GM18498 (cell line): ENCODE measurements around the gene GPR137B.
"Not testable (repeated sequence)": the region's sequence is repeated elsewhere in the genome, so short reads cannot be mapped to it uniquely, and the experiment has no call there.

ENCODE experiments used
- ATAC-seq: cut with Tn5 transposase; IDR thresholded peaks from one replicate; pipeline ENCODE4 v1.9.1; 2021; ENCODE audit warnings: mild to moderate bottlenecking, moderate library complexity; ENCODE audit not compliant: unreplicated experiment

GPR137B gene

GRCh38 chr1:236159704-236160539, 17.6 kb downstream of the GPR137B start:
- ATAC-seq = peak; percentile 43

GRCh38 chr1:236160540-236161127, 18.3 kb downstream of the GPR137B start:
- ATAC-seq = no peak

GRCh38 chr1:236161230-236161629, 18.9 kb downstream of the GPR137B start:
- no peak for ATAC-seq

DNA sequence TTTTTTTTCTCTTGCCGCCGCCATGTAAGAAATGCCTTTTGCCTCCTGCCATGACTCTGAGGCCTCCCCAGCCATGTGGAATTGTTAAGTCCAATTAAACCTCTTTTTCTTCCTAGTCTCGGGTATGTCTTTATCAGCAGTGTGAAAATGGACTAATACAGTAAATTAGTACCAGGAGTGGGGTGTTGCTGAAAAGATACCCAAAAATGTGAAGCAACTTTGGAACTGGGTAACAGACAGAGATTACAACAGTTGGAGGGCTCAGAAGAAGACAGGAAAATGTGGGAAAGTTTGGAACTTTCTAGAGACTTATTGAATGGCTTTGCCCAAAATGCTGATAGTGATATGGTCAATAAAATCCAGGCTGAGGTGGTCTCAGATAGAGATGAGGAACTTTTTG, 19.4 kb downstream of the GPR137B start:
- not testable (repeated sequence) for ATAC-seq

DNA sequence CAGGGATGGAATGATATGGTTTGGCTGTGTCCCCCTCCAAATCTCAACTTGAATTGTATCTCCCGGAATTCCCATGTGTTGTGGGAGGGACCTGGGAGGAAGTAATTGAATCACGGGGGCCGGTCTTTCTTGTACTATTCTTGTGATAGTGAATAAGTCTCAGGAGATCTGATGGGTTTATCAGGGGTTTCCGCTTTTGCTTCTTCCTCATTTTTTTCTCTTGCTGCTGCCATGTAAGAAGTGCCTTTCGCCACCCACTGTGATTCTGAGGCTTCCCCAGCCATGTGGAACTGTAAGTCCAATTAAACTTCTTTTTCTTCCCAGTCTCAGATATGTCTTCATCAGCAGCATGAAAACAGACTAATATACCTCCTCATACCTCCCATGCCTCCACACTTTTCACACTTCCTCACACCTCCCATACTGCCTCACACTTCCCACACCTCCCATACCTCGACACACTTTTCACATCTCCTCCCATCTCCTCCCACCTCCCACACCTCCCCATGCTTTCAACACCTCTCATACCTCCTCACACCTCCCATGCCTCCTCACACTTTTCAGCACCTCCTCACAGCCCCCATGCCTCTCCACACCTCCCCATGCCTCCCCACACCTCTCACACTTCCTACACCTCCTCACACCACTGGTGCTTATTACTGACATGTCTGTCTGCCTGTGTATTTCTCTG, 21.3 kb downstream of the GPR137B start:
- no peak for ATAC-seq

DNA sequence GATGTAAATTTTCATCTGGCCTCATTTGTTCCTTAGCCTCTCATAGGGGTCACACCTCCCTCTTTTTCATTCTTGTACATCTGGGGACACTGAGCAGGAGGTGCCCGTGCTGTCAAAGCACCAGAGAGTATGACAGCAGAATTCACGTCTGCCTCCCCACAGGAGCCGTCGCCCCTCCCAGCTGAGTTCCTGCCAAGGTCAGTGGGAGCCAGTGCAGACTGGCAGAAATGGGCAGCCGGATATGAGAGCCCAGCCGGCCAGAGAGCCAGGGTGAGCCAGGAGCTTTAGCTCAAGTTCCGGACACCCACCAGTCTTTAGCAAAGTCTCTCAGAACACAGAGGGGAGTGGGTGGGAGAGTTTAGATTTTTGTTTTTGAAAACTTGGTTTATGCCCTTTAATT, 21.9 kb downstream of the GPR137B start:
- no peak for ATAC-seq

DNA sequence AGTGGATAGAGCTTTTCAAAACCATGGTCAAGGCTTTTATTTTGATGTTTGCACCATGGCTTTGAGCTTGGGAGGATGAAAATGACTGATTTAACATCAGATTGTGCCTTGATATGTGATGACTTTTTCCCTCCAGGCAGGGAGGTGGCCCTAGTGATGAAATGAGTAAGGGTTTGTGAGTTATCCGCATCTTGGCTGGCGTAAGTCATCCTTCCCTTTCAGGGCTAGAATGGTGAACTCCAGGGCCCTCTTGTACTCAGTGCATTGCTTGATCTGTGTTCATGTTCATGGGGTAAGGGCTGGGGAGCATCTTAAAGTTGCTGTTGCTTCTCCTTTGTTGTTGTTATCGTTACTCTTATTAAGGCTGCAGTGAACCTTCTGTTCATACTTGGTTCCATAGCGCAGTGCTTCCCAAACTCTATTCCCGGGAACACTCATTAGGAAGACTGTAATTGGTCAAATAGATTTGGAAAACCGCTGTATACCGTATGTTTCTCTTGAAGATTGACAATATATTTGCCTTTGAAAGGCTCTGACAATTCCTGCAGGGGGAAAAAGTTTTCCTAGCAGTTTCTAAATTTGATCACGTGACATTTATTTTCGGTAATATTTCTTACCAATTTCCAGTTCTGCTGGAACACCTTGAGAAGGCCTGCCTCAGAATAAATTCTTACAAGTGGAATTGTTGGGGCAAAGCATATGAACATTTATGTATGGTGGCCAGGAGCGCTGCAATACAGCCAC, 23.1 kb downstream of the GPR137B start:
- ATAC-seq = no peak

- no peak for ATAC-seq
These were observed 23.7 kb downstream of the GPR137B start for GRCh38 chr1:236166041-236166440.

GRCh38 chr1:236167154-236167553, 24.8 kb downstream of the GPR137B start:
- no peak for ATAC-seq

DNA sequence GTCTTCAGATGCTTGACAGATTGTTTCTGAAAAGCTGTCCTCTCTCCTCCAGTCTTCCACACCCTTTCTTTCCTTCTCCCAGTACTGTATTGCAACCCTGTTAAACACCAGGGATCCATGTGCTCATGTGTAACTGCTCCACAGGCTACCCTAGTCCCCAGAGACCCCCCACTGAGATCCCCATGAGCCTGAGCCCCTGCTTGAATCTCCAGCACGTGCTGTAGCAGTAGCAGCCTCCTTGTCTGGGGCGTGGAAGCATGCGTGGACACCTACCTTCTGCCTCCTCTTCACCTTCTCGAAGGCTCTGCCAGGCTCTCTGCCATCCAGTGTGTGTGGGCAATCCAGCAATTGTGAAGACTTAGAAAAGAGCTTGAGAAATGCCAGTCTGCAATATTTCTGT, 25.2 kb downstream of the GPR137B start:
- ATAC-seq = no peak

- ATAC-seq = no peak
These were observed 26.5 kb downstream of the GPR137B start for GRCh38 chr1:236168716-236169429.

DNA sequence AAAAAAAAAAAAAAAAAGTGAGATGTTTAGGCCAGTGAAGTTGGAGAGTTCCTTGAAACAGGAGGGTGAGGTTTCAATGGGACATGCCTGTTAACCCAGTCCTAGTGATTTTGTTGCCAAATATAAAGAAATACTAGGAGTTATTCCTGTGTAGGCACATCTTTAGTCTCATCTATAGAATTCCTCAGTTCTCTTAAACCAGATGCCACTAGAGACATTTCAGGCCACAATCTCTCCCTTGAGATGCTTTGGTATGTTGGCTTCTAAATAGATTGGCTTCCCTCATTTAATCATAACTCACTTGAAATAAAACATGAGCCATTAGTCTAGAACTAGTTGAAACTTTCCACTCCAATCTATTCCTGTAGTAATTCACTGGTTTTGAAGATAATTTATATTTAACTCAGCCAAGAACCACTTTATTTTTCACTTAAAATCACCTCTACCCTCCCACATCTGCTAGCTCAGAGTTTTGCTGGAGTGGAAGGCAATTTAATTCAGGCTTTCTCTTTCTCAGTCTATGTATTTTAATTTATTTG, 29.8 kb downstream of the GPR137B start:
- no peak for ATAC-seq

DNA sequence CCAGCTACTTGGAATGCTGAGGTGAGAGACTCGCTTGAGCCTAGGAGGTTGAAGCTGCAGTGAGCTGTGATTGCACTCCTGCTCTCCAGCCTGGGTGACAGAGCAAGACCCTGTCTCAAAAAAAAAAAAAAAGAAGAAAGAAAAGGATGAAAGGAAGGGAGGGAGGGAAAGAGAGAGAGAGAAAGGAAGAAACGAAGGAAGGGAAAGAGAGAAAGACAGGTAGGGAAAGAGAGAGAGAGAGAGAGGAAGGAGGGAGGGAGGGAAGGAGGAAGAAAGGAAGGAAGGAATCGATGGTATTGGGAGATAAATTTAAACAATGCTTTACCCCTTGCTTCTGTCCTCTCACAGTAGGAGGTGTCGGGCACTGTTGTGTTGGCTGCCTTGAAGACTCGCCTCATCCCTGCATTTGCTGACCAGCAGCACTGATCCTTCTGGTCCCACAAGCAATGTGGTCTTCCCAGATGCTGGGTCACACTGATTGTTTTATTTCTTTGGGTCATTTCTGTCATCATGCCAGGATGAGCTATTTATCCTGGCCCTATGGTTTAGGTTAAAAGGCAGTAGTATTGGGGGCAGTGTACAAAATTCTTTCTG, 30.9 kb downstream of the GPR137B start:
- no peak for ATAC-seq

- peak; percentile 86 for ATAC-seq
These were observed 33.5 kb downstream of the GPR137B start for GRCh38 chr1:236175642-236176336.

GRCh38 chr1:236176337-236177336, 34.3 kb downstream of the GPR137B start:
- ATAC-seq = no peak

DNA sequence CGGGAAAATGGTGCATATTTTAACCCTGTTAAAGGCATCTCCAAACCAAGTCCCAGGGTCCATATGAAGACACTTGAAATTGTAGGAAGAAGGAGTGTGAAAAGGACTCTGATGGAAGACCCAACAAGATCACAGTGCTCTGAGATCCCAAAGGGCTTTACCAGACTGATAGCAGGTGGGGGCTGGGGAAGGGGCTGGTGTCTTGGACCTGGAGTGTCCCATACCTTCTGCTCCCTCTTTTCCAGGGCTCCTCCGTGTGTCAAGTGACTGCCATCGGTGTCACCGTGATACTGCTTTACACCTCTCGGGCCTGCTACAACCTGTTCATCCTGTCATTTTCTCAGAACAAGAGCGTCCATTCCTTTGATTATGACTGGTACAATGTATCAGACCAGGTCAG, 37.3 kb downstream of the GPR137B start:
- no peak for ATAC-seq

DNA sequence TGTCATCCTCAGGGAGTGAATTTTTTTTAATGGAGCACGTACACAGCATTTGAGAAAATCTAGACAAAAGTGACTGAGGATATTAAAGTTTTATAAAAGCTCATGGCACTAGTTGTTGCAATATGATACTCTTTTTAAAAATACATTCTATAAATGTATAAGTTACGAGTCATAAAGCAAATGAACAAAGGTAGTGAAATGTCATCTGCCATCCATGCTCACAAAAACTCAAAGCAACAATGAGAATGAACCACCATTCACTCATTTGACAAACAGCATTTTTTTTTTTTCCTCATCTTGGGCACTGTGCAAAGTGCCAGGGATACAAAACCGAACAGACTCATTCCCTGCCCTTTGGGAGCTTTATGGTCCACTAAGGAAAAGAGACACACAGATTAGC, 38.7 kb downstream of the GPR137B start:
- no peak for ATAC-seq

DNA sequence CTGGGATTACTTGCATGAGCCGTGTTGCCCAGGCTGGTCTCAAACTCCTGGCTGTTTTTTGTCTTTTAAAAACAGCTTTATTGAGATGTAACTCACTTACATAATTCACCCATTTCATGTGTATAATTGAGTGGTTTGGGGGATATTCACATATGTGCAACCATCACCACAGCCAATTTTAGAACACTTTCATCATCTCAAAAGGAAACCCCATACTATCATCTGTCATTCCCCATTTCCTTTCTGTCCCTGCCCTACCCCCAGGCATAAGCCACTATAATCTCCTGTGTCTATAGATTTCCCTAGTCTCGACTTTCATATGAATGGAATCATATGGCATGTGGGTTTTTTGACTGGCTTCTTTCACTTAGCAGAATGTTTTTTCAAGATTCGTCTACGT, 43.3 kb downstream of the GPR137B start:
- ATAC-seq = no peak
